ENCODE data around the gene LGI4. TPM values are rescaled to one million over a fixed set of nuclear protein-coding genes. Genes with fewer than 3 reads are reported as not detected.
A peak's percentile ranks its signal among the peaks of the same experiment; 100 is the strongest.
"Not testable (repeated sequence)": the region's sequence is repeated elsewhere in the genome, so short reads cannot be mapped to it uniquely, and the experiment has no call there.

The LGI4 gene
- total RNA-seq, 1 donor from 2014 or later: 8.1 TPM

DNA sequence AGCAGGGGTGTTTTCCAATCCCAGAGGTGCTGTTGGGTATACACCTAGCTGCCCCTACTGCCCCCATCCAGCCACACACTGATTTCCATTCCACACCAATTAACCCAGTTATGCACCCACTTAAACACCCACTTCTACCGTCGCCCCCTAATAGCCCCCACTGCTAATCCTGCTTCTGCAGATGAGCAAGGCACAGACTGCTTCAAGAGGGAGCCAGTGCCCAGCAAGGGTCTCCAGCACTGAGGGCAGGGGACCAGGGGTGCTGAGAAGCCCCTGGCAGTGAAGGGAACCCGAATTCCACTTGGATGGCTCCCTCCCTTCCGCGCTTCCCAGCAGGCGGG lies 9.4 kb upstream of the LGI4 start:
- no peak for DNase-seq (ENCODE audit: low spot score)
- intact Hi-C loops (cut with DNase I): no loop called here

DNA sequence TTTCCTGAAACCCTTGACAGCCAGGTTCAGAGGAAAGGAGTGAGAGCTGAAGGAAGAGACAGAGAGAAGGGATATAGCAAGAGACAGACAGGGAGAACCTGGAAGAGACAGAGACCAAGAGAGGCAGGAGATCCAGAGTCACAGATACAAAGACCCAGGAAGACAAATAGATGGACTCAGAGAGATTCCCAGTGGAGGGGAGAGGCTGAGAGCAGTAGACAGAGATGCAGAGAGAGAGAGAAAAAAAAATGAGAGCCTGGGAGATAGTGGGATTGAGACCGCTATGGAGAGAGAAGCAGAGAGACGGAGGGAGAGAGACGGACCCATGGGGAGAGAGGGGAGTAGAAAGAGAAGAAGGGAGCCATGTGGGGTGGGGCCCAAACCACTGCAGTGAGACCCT lies 9.0 kb upstream of the LGI4 start:
- intact Hi-C loops (cut with DNase I): loop anchor here (2.0 kb wide), 1 partner anchor 125 kb away; the partner anchor contains the start of gene USF2
- DNase-seq (ENCODE audit: low spot score): no peak

DNA sequence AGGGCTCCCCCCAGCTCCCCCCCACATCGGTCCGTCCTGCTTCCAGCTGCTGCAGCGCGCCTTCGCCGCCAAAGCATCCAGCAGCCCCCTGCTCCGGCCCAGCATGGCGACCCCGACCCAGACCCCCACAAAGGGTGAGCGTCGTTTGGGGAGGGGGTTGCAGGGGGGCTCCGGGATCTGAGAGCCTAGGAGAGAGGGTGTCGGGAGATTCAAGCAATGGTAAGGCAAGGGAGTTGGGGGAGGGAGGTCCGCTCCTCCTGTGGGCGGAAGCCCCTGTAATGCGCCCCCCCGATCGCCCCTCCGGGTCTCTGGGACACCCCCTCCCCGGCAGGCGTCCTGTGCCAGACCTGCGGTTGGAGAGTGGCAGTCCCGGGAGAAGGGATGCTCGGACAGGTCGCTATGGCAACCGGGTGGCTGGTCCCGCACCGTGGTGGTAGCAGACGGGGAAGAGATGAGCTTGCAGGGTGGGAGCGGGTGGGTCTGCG lies 8.4 kb upstream of the LGI4 start, which contains the start of gene FXYD7:
TSS of gene FXYD7 (plus strand) at position 25 of the 485 bp plus-strand sequence. CDS start at position 104, 79 bp downstream.
- intact Hi-C loops (cut with DNase I): loop anchor here (2.0 kb wide), 1 partner anchor 126 kb away; the partner anchor contains the start of gene USF2
- no peak for DNase-seq (ENCODE audit: low spot score)

DNA sequence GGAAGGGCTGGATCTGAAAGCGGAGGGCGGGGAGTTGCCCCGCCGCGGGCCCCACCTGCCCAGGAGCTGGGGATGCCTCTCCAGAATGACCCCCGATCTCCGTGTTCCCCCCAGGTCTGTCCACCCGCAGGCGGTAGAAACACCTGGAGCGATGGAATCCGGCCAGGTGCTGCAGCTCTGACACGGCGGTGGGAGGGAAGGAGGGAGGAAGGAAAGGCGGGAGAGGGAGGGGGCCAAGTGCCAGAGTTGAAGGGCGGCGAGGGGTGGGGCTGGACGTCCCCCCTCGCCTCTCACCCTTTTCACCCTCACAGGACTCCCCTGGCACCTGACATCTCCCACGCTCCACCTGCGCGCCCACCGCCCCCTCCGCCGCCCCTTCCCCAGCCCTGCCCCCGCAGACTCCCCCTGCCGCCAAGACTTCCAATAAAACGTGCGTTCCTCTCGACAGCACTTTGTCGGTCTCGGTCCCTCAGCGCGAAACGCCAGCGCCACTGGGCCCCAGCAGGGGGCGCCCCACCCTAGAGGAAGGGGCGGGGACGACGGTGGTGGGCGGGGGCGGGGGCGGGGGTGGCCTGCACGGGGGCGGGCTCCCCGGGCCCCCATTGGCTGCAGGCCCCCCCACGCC lies 7.9 kb upstream of the LGI4 start:
- intact Hi-C loops (cut with DNase I): loop anchor here (2.0 kb wide), 1 partner anchor 126 kb away; the partner anchor contains the start of gene USF2
- no peak for DNase-seq (ENCODE audit: low spot score)

DNA sequence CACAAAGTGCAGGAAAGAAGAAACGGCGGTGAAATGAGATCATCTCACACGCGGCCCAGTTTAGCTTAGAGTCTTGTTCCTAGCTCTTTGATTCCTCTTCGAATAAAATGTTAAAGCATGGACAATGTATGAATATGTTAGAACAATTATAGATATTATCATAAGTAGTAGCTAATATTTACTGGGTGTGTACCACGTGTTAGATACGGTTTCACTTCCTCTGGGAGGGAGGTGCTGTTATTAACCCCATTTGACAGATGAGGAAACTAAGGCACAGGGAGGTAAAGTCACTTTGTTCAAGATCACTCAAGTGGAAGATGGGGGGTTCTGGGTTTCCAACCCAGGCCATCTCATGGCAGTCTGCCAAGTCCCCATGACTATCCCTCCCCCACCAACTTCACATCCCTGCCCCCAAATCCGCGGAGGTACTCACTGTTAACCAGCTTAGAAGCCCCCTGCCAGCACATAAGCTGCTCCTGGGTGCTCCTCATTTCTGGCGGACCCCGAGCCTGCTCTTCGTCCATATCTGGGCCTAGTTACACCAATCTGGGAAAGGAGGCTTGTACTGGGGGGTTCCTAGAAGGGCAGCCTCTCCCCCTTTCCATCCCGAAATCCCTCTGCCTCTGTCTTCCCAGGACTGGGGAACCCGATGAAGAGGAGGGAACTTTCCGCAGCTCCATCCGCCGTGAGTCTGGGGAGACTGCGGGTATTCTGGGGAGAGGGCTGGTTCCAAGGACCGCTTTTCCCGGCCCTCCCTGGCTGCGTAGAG lies 7.2 kb upstream of the LGI4 start:
- DNase-seq (ENCODE audit: low spot score): no peak
- intact Hi-C loops (cut with DNase I): loop anchor here (2.0 kb wide), 1 partner anchor 127 kb away; the partner anchor contains the start of gene USF2

GRCh38 chr19:35140962-35141836 lies 6.3 kb upstream of the LGI4 start:
- DNase-seq (ENCODE audit: low spot score): peak; percentile 95
- intact Hi-C loops (cut with DNase I): no loop called here

DNA sequence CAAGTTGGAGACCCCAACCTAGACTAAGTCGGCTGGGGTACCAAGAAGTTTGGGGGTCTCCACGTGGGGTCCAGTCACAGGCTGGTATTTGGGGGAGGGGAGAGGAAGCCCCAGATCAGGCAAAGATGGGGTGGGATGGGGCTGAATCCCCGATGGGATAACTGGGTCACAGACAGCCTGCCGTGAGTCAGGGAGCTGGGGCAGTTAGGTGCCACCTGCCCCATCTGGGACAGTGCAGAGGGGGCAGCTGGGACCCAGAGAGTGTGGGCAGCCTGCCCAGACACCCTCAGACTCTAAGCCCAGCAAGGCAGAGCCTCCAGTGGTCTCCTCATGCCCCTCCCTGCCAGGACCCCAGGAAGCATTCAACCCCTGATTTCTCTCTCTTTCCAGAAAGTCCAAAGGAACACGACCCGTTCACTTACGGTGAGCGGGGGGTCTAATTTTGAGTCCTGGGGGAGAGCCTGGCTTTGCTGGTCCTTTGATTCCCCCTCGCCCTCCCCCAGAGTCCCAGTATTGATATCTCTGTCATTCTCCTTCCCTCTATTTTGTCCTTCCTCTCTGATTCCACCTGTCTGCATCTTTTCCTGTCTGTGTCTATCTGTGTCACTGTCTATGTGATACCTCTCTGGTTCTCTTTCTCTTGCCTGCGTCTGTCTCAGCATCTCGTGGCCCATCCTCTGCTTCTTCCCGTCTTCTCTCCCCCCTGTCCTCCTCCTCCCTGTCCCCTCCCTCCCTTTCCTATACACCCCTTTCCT lies 5.5 kb upstream of the LGI4 start:
- no peak for DNase-seq (ENCODE audit: low spot score)
- intact Hi-C loops (cut with DNase I): no loop called here

GRCh38 chr19:35138305-35138892 lies 3.5 kb upstream of the LGI4 start, which contains the start of gene FXYD1:
Gene FXYD1 (plus strand): TSS chr19:35138824. CDS start chr19:35140080, 1,256 bp downstream.
- intact Hi-C loops (cut with DNase I): loop anchor here (2.0 kb wide), 1 partner anchor 98 kb away; the partner anchor contains the start of gene HPN
- DNase-seq (ENCODE audit: low spot score): no peak

- DNase-seq (ENCODE audit: low spot score): no peak
- intact Hi-C loops (cut with DNase I): no loop called here
These were observed 2.3 kb upstream of the LGI4 start for GRCh38 chr19:35136977-35137702.

DNA sequence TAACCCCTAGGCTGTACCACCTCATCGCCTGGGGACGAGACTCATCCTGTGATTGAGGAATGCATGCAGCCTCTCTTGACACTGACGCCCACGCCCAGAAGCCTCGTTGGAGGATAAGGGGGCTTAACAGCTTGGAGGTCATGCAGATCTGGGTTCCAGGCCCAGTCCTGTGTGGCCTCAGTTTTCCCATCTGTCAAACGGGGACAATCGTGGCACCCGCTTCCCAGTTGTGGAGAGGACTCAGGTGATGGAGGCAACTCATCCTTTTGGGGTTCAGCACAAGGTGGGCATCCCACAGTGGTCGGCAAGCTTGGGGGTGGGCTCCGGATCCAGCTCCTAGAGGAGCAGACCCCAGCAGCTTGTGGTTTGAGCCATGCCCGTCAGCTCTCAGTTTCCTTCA lies 1.4 kb upstream of the LGI4 start:
- no peak for DNase-seq (ENCODE audit: low spot score)
- intact Hi-C loops (cut with DNase I): no loop called here

DNA sequence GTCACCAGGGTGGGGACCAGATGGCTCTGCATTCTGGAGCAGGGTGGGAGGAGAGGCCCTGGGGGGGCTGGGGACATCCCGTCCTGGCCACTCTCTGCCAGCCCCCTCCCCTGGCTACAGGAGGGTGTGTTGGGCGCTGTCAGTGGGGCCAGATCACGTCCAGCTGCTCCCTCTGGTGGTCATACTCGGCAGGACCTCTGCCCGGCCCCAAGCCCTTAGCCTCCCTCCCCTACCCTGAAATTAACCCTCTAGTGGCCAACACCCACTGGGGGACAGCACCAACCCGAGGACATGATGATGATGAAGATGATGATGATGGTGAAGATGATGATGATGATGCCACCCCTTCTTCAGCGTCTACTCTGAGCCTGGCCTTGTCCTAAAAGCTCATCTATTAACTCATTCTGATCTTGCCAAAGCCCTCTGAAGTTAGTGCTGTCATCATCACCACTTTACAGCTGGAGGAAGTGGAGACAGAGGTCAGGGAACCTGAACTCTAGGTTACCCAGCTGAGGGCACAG lies 590 bp upstream of the LGI4 start:
- intact Hi-C loops (cut with DNase I): loop anchor here (1.0 to 2.0 kb wide), 2 partner anchors 21 to 69 kb away; no protein-coding TSS in a partner anchor
- peak; percentile 90 for DNase-seq (ENCODE audit: low spot score)

GRCh38 chr19:35133826-35134225 lies 1.0 kb downstream of the LGI4 start:
- no peak for DNase-seq (ENCODE audit: low spot score)

GRCh38 chr19:35132254-35132653 lies 2.6 kb downstream of the LGI4 start:
- intact Hi-C loops (cut with DNase I): no loop called here

More at GRCh38 chr19:35133826-35134225, 1.0 kb downstream of the LGI4 start:
- intact Hi-C loops (cut with DNase I): loop anchor here (2.0 kb wide), 1 partner anchor 67 kb away; no protein-coding TSS in a partner anchor

DNA sequence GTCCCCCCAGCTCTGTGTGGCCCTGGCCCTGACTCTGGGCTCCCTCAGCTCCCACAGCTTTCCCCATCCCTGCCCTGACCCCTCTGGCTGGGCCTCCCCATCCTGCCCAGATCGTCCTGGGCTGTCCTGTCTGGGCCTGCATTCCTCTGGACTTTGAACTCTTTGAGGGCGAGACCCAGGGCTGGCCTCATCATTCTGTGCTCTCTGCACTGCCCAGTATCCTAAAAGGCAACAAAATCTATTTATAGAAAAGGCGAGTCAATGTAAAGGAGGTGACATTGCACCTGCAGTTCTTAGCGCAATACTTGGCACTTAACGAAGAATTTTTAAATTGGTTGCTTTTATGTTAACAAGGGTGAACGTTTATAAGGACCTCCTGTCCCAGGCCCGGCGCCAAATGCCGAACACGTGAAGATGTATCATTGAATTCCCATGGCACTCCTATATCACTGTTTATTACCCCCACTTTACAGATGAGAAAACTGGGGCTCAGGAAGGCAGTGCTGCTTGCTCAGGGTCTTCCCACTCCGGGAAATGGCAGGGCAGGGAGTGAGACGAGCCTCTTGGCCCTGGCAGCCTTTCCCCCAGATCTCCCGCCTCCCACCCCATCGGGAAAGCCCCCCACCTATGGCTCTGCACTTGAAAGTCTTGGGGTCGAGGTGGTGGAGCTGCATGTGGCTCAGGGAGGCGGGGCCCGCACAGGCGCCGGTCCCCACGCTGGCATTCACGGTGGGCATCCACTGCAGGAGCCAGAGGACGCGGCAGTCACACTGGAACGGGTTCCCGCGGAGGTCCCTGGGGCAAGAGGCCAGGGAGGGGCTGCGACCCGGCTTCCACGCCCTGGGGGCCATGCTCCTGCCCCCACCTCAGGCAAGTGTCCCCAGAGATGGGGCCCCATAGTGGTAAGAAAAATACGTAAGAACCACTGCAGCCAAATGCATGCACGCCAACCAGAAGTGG lies 3.8 kb downstream of the LGI4 start:
- DNase-seq (ENCODE audit: low spot score): no peak
- intact Hi-C loops (cut with DNase I): no loop called here

More at GRCh38 chr19:35132254-35132653, 2.6 kb downstream of the LGI4 start:
- DNase-seq (ENCODE audit: low spot score): no peak

GRCh38 chr19:35129724-35130274 lies 5.1 kb downstream of the LGI4 start:
- DNase-seq (ENCODE audit: low spot score); intact Hi-C loops (cut with DNase I): not testable (repeated sequence)
